Pancreas (tissue), 10 donors: Measurements from ENCODE around the gene UNC5B. TPM values are rescaled to one million over a fixed set of nuclear protein-coding genes. Genes with fewer than 3 reads are reported as not detected.

Experiments
- ATAC-seq, 4 donors: fragments of 200-7000 bp; cut with Tn5 transposase; one replicate each; pipeline versions ENCODE4 v1.8.0 to v1.9.1; 2020; ENCODE audit warnings: mild to moderate bottlenecking in 4 of 4, moderate library complexity in 4 of 4
- DNase-seq, 6 donors: peaks; one replicate each; pipeline ENCODE4 v3.0.0-alpha.2; 2020
- FAIRE-seq: peaks from 2 replicates; lab custom pipeline; 2012; peaks lifted over from hg19 to GRCh38; lab: Jason Lieb, UNC
- H3K27ac ChIP-seq, 4 donors: fragments of 200-600 bp; sonication (generic); 1 replicate in 3 of 4; 2 replicates in 1 of 4; pipeline versions ENCODE4 v1.5.0 to v1.8.0; 2020
- H3K27me3 ChIP-seq, 4 donors: fragments of 200-600 bp; one replicate each; pipeline ENCODE4 v1.8.0; 2021
- H3K36me3 ChIP-seq, 3 donors: fragments of 200-600 bp; sonication (generic) in 1 of 3; one replicate each; pipeline versions ENCODE4 v1.5.0 to v1.8.0; 2020 to 2021
- H3K4me1 ChIP-seq, 3 donors: fragments of 200-600 bp; one replicate each; pipeline ENCODE4 v1.8.0; 2021
- H3K4me3 ChIP-seq, 4 donors: fragments of 200-600 bp; sonication (generic) in 2 of 4; one replicate each; pipeline versions ENCODE4 v1.5.0 to v1.8.0; 2020 to 2021
- H3K9me3 ChIP-seq, 4 donors: fragments of 200-600 bp; one replicate each; pipeline ENCODE4 v1.8.0; 2021
- CTCF ChIP-seq, 4 donors: fragments of 200-600 bp; sonication (generic) in 3 of 4; IDR thresholded peaks; one replicate each; pipeline versions ENCODE4 v1.5.0 to v1.8.0; 2021; ENCODE audit warnings: antibody characterized with exemption in 4 of 4
- WGBS, 2 donors: extraction: QIAGEN DNeasy Blood & Tissue Kit; methylation state at CpG; one replicate each; pipeline ENCODE4 v1.1.7; 2013; 5-methylcytosine and 5-hydroxymethylcytosine counted together
- intact Hi-C, 3 donors: fragments of 100-400 bp; cut with DNase I; formaldehyde crosslinking; loops; one replicate each; pipeline versions ENCODE4 v1.11.1 to v1.14.2; 2022
- polyA plus RNA-seq, 2 donors: library from polyadenylated mRNA; stranded (reverse); fragments of 200-250 nt; gene quantifications; one replicate each; pipeline ENCODE4 v1.2.3, GENCODE V29; 2013
- total RNA-seq, 6 donors: library from RNA; stranded (reverse); fragmentation: NEBNext Ultra II Directional in 4 of 6; extraction: Animal tissue kit (Norgen Biotek cat#: 25700) in 4 of 6; gene quantifications; one replicate each; pipeline versions ENCODE4 v1.2.1 to v1.2.4, GENCODE V29; 2021 to 2023
- donor health status: healthy with polysubstance abuse.
- donor health status: DM: no; HTN: no; CAD: no; lungs with moderate emphysema.
- donor health status: DM: no; HTN: no; CAD: no.
- donor health status: control.
- donor health status: control.
- donor health status: Bipolar disorder and iron deficiency.
- donor health status: DM: yes; HTN: yes; CAD: no.
- donor health status: DM: no; HTN: no; CAD: no.
- donor health status: DM: no; HTN: no; CAD: no.
- donor health status: DM: yes; HTN: yes; CAD: no.

Gene UNC5B
- total and polyA plus RNA-seq, 8 donors, result 2.4 to 7.7 (median 4.2) TPM

DNA sequence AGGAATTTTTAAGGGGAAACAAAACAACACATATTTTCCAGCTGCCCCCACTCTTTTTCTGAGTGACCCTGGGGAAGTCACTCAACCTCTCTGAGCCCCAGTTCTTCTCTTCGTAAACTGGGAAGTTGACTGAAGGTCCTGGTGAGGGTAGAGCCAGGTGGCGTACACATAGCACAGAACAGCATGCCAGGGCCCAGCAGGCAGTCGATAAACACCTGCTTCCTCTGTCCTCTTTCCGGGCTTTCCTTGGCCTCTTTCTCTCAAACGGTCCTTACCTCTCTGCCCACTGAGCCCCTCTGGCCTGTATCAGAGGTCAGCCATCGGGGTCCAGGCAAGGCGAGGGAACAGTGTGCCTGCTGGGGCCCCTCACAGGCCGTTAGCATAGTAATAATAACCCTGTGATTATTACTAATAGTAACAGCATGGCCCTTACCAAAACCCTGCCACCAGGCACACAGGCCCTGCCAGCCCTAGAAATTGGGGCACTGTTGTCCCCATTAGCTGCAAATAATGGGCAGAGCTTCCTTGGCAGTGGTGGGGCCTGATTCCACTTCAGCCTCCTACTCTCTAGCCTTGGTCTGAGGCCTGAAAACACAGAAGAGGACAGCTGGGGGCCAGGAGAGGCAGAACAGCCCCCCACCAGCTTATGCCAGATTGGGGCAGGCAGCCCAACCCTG, 69.4 kb downstream of the UNC5B start:
- intact Hi-C loops, result loop anchor here in 1 of 3 donors (5.0 kb wide), 1 partner anchor 354 kb away; no protein-coding TSS in a partner anchor
- 68 to 80% methylated on average over 8 of the region's 8 CpGs for WGBS, 2 donors

DNA sequence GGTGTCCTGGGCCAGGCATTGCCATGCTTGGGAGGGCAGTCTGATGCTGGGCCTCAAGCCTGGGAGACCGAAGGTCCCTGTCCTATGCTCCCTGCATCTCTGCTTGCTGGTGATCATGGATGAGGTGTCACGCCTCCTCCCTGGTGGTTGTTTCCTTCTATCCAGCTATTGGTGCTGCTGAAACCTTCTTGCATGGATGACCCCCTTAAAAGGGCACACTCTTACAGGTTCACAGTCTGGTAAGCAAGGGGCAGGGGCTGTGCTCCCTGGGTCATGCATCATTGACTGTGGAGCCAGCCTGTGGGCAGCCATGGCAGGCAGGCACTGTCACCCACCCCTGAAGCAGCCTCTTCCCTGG, 69.9 kb downstream of the UNC5B start:
- Histone ChIP-seq H3K4me1 (no peaks in the 10 kb centered on the region), H3K9me3 (no peaks in the 10 kb centered on the region), H3K36me3 (no peaks in the 10 kb centered on the region), H3K27ac (no peak overlapping the region), H3K27me3 (no peaks in the 10 kb centered on the region), H3K4me3 (no peak overlapping the region)
- WGBS, 2 donors, result 86 to 93% methylated on average over 2 of the region's 2 CpGs
- no peak for FAIRE-seq
- intact Hi-C loops, result loop anchor here in 1 of 3 donors (5.0 kb wide), 1 partner anchor 355 kb away; no protein-coding TSS in a partner anchor
- peak in 1 of 6 donors; percentile 27 for DNase-seq
- TF ChIP-seq CTCF (IDR thresholded peaks at IDR 0.05), result no peak
- ATAC-seq, result no peak

More for the DNA sequence above, 69.4 kb downstream of the UNC5B start:
- H3K4me1 ChIP-seq, result no peaks in the 10 kb centered on the region
- DNase-seq, result peak in 1 of 6 donors; percentile 19
- H3K4me3 ChIP-seq, result no peak overlapping the region
- no peak for TF ChIP-seq CTCF (IDR thresholded peaks at IDR 0.05)
- H3K36me3 ChIP-seq, result no peaks in the 10 kb centered on the region
- no peak for ATAC-seq
- H3K27ac ChIP-seq, result no peak overlapping the region
- H3K9me3 ChIP-seq, result no peaks in the 10 kb centered on the region
- no peaks in the 10 kb centered on the region for H3K27me3 ChIP-seq
- no peak for FAIRE-seq

GRCh38 chr10:71283410-71283809, 71.0 kb downstream of the UNC5B start:
- TF ChIP-seq CTCF (IDR thresholded peaks at IDR 0.05), result no peak
- FAIRE-seq (no peak), DNase-seq (no peak), ATAC-seq (no peak)
- H3K27ac ChIP-seq, result no peak overlapping the region
- intact Hi-C loops, result loop anchor here in 1 of 3 donors (5.0 kb wide), 1 partner anchor 356 kb away; no protein-coding TSS in a partner anchor
- no peak overlapping the region for H3K4me3 ChIP-seq
- H3K27me3 ChIP-seq, result no peaks in the 10 kb centered on the region
- WGBS, 2 donors, result 75 to 81% methylated on average over 6 of the region's 6 CpGs
- no peaks in the 10 kb centered on the region for H3K4me1 ChIP-seq
- H3K36me3 ChIP-seq, result no peaks in the 10 kb centered on the region
- H3K9me3 ChIP-seq, result no peaks in the 10 kb centered on the region

DNA sequence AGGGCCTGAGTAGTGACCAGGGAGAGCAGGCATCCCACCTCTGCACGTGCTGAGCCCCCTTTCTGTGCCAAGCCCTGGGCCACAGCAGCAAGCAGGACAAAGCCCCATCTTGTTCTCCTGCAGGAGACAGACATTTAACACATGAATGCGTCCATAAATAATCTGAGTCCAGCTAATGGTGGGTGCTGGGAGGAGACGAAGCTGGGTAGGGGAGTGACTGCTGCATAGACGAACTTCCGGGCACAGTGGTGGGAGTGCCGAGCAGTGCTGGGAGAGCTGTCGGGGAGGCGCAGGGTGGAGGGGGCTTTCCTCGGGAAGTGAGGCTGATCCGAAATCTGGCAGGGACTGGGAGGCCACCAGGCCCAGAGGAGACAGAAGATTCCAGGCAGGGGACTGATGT, 71.5 kb downstream of the UNC5B start:
- FAIRE-seq (no peak), ATAC-seq (no peak), DNase-seq (peak in 1 of 6 donors; percentile 47)
- TF ChIP-seq CTCF (IDR thresholded peaks at IDR 0.05), result no peak
- Histone ChIP-seq H3K27me3 (no peaks in the 10 kb centered on the region), H3K27ac (no peak overlapping the region), H3K4me1 (no peaks in the 10 kb centered on the region), H3K9me3 (no peaks in the 10 kb centered on the region), H3K4me3 (no peak overlapping the region), H3K36me3 (no peaks in the 10 kb centered on the region)
- intact Hi-C loops, result loop anchor here in 1 of 3 donors (5.0 kb wide), 1 partner anchor 357 kb away; no protein-coding TSS in a partner anchor
- 85% methylated on average over 10 of the region's 10 CpGs for WGBS, 2 donors
